Fibroblast of skin of abdomen (primary cell): ENCODE results near the gene CBLN1.
"Not testable (repeated sequence)": the region's sequence is repeated elsewhere in the genome, so short reads cannot be mapped to it uniquely, and the experiment has no call there.

Experiments used
- DNase-seq: peaks from one replicate; pipeline ENCODE4 v3.0.0-alpha.2; 2013

The CBLN1 gene

GRCh38 chr16:49277386-49277742 lies 4.3 kb downstream of the CBLN1 start:
- no peak for DNase-seq

DNA sequence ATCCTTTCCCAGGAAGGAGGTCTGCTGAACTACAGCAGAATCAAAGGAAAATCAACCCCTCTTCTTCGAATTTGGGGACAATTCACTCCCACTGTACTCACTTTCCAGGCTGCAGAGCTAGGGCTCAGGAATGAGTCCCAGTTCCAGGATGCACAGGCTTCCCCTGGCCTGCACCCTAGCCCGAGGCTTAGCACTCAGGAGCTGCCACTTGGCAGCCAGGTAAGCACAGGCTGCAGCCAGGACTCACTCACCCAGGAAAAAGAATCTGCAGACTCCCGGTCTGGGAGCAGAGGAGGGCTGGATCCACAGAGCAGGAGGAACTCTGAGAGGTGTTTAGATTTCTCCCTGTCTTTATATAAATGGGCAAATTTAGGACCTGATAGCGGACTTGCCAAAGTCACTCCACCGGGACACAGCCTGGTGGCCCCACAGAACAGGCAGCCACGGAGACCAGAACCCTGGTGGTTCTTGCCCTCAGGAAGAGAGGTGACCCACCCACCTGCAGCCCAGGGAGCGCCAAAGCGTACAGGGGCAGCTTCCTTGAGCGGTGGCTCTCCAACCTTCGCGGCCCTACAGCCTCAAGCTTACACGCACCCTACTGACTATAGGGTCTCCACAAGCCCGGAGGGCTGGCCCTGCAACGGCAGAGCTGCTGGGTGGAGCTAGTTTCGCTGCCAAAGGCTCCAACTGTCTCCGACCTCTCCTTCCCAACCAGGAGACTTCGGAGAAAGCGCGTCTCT lies 4.8 kb downstream of the CBLN1 start:
- no peak for DNase-seq

- DNase-seq, result no peak
Measured at GRCh38 chr16:49275870-49276269, 5.8 kb downstream of the CBLN1 start.

- no peak for DNase-seq
Measured at GRCh38 chr16:49275050-49275730, 6.4 kb downstream of the CBLN1 start.

GRCh38 chr16:49274591-49274990 lies 7.0 kb downstream of the CBLN1 start:
- no peak for DNase-seq

- no peak for DNase-seq
Measured at GRCh38 chr16:49273771-49274170, 7.9 kb downstream of the CBLN1 start.

- no peak for DNase-seq
Measured at GRCh38 chr16:49271363-49271762, 10.3 kb downstream of the CBLN1 start.

DNA sequence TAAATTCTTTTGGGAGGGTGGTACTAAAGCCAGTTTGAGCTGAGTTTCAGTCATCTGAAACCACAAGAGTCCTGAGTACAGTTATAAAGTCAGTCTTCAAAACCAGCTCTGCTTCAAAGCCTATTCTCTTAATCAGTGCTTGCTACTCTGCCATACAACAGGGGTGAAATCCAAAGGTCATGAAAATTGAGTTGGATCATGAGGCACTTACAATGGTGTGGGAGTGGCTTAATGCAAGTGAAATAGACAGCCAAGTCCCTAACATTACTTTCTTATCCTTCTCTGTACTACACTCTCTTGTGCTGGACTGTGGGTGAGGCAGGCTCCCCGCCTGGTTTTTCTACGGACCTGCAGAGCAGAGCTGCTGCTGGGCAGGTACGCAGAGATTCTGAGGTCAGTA lies 12.4 kb downstream of the CBLN1 start:
- DNase-seq, result no peak

DNA sequence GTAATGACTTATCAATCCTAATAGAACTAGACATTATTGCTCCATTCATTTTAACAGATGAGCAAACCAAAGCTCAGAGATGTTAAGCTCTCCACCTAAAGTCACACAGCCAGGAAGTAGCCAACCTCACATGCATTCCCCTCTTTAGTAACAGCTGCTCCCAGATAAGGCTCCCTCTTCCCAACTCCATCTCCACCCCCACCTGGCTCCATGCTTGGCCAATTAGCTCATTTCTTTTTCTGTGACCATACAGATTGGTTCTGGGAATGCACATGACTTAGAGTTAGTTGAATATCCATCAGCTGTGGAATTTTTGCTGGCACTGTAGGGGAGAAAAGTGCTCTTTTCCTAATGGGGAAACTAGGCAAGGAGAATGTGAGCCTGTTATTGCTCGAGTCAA lies 13.0 kb downstream of the CBLN1 start:
- no peak for DNase-seq

GRCh38 chr16:49262501-49262900 lies 19.1 kb downstream of the CBLN1 start:
- DNase-seq, result no peak

GRCh38 chr16:49261930-49262329 lies 19.7 kb downstream of the CBLN1 start:
- no peak for DNase-seq

- no peak for DNase-seq
Measured at GRCh38 chr16:49260956-49261530, 20.6 kb downstream of the CBLN1 start.

GRCh38 chr16:49260253-49260652 lies 21.4 kb downstream of the CBLN1 start:
- no peak for DNase-seq

- no peak for DNase-seq
Measured at GRCh38 chr16:49259330-49259729, 22.3 kb downstream of the CBLN1 start.

DNA sequence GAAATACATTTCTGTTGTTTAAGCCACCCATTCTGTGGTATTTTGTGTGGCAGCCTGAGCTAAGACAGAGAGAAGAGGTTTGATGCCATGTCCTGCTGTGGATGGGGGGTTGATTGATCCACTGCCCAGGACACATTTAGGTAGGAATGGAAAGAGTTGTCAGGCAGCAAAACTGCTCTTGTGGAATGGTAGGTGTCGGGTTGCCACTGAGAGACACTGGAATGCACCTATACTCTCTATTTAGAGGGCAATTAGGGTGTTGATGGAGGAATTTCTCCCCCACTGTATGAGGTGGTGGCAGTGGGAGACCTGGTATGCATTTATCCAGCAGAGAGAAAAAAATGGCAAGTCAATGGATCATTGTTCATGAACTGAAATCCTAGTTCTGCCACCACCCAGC lies 30.9 kb downstream of the CBLN1 start:
- no peak for DNase-seq

DNA sequence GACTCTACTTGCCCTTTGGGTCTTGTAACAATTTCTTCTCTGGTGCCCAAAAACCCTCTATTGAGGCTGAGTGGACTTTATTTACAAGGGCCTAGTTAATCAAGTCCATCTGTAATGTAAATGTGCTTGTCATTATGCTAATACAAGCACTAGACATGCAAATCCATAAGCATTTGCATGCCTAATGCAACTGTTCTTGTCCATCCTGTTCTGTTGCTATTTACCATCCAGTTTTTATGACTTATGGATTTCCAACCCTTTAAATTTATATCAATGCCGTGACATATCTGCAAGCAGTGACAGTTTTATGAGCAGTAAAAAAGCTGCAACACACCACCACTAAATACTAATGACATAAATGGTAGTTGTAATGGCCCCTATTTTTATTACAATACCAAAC lies 33.4 kb downstream of the CBLN1 start:
- DNase-seq, result no peak

DNA sequence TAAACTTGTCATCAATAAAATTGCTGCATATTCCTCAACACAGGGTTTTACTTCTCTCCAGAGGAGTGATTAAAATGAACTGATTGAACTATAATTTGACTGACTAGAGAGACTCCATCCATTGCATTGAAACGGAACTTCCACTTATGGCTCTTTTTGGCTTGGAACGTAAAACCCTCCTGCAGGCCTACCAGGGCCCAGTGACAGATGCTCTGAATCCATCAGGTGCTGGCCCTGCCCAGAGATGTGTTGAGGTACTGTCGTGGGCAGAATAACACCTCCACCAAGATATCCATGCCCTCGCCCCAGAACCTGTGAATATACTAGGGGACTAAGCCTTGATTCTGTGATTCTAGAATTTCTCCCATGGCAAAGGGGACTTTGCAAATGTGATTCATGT lies 45.4 kb downstream of the CBLN1 start:
- DNase-seq, result no peak

DNA sequence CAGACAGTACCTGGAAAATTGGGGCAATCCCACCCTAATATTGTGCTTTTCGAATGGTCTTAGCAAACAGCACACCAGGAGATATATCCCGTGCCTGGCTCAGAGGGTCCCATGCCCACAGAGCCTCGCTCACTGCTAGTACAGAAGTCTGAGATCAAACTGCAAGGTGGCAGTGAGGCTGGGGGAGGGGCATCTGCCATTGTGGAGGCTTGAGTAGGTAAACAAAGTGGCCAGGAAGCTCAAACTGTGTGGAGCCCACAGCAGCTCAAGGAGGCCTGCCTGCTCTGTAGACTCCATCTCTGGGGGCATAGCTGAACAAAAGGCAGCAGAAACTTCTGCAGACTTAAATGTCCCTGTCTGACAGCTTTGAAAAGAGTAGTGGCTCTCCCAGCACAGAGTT lies 53.3 kb downstream of the CBLN1 start:
- DNase-seq, result not testable (repeated sequence)
